HG02938 (cell line): ENCODE measurements around the gene LRRC59.
"Not testable (repeated sequence)": the region's sequence is repeated elsewhere in the genome, so short reads cannot be mapped to it uniquely, and the experiment has no call there.

ENCODE experiments used
- ATAC-seq: cut with Tn5 transposase; IDR thresholded peaks from one replicate; pipeline ENCODE4 v1.9.1; 2021; ENCODE audit warnings: mild to moderate bottlenecking, moderate library complexity; ENCODE audit not compliant: unreplicated experiment

The LRRC59 gene

DNA sequence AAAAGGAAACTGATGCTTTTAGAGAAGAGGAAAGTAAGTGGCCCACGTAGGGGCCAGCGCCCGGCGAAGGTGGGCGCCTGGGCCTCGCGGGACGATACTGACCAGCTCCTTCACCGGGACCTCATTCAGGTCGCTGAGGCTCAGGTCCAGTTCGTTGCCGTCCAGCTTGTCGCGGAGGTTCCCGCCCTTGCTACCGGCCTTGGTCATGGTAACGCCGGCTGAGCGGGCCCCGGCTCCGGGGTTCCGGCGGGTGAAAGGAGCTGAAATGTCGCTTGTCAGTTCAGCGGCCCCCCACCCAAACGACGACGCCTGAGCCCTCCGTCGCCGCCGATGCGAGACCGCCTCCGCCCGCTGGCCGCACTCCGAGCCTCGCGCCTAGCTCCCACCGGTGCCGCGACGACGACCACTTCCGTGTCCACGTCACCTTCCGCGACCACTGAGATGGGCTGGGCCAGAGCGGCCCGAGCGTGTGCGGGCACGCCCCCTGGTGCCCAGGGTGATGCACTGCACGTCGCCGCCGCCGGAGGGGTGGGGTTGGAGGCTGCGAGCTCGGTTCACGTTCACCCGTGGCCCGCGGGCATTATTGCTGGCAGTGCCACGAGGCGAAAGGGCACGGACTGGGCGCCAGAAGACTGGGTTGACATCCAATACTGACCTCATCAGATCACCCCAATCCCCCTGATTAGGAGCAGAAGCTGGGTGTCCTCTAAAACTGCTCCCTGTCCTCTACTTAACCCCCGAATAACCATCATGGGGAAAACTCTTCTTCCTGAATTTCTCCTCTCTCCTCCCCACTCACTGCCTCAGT, at the start of gene LRRC59:
Gene LRRC59 (minus strand): TSS at position 413 of the 808 bp plus-strand sequence. CDS start 206 bp downstream, at position 207.
- peak; percentile 86 for ATAC-seq

DNA sequence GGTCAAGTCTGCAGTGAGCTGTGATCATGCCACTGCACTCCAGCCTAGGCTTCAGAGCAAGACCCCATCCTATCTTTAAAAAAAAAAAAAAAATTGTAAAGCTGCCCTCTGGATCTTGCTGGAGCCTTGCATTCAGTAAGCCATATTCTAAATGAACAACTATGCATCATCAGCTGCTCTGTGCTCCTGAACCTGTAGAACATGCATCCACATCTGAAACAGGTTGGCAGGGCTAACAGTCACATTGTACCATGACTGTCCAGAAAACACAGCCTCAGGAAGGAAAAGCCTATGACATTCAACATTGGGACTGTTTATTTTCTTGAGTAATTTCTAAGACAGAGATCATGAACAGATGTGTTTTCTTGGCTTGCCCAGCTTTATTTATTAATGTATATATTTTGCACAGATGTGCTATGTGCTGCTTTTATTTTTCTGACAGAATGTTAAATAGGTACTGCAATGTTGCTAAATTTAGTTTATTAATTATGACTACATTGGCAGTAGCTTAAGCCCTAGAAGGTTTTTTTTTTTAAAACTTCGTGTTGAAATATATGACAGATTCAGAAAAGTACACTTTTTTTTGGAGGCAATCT, 48.5 kb upstream of the LRRC59 start:
- no peak for ATAC-seq

DNA sequence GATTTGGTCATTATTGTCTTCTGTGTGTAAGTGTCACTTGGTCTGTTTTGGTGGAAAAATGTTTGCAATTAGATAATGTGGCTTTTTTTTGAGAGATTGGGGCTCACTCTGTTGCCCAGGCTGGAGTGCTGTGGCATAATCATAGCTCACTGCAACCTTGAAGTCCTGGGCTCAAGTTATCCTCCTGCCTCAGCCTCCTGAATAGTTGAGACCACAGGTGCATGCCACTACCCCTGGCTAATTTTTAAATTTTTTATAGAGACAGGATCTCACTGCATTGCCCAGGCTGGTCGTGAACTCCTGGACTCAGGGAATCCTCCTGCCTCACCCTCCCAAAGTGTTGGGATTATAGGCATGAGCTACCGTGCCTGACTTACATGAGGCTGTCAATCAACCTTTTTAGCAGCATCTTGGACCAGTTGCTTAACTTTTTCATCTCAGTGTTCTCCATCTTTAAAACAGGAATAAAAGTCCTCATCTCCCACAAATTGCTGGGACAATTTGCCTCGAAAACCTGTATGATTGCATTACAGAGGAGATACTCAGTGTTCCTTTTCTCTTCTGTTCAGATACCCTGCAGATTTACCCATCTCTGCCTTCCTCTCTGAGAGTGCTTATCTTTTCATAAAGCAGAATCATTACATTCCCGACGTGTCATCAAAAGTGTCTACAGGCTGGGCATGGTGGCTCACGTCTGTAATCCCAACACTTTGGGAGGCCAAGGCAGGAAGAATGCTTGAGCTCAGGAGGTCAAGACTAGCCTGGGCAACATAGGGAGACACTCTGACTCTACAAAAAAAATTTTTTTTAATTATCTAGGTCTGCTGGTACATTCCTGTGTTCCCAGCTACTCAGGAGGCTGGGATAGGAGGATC, 47.8 kb upstream of the LRRC59 start:
- ATAC-seq = no peak

GRCh38 chr17:50443505-50443974, 46.2 kb upstream of the LRRC59 start:
- ATAC-seq = no peak

- no peak for ATAC-seq
Observed at GRCh38 chr17:50440838-50441829, 43.8 kb upstream of the LRRC59 start.

DNA sequence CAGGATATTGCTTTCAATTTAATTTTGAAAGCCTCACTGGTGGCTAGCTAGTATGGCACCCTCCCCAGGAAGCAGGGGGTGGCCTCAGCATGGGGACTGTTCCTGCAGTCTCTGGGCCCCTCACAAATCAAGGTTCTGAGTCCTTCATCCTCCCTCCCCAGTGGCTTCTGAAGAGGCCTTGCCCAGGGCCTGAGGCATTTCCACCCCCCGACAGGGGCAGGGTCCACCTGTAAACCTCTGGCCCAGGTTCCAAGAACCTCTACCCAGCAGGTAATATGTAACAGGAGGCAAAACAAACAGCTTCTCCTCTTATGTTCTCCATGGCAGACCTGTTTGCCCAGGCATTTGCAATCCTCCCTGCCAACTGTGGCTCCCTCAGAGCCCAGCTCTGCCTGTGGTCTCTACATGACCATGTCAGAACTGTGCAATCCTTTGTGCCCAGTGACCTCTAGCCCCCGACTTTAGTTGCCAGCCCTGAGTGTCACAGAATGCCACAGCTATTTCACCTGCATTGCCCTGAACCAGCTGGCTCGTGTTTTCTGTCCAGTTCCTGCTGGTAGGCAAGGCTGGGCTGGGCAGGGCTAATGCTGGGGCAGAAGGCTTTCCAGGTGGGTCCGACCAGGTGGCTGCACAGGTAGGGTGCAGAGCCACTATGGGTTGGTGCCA, 43.0 kb upstream of the LRRC59 start:
- no peak for ATAC-seq

DNA sequence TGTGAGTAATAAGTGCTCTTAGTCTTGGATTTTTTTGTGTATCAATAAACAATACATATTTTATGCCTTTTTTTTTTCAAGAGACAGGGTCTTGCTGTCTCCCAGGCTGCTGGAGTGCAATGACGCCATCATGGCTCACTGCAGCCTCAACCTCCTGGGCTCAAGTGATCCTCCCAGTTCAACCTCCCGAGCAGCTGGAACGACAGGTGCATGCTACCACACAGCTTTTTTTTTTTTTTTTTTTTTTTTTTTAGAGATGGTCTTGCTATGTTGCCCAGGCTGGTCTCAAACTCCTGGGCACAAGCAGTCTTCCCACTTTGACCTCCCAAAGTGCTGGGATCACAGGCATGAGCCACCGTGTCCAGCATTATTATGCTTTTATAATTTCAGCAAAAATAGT, 41.7 kb upstream of the LRRC59 start:
- no peak for ATAC-seq

- no peak for ATAC-seq
Observed at GRCh38 chr17:50437409-50437808, 40.1 kb upstream of the LRRC59 start.

DNA sequence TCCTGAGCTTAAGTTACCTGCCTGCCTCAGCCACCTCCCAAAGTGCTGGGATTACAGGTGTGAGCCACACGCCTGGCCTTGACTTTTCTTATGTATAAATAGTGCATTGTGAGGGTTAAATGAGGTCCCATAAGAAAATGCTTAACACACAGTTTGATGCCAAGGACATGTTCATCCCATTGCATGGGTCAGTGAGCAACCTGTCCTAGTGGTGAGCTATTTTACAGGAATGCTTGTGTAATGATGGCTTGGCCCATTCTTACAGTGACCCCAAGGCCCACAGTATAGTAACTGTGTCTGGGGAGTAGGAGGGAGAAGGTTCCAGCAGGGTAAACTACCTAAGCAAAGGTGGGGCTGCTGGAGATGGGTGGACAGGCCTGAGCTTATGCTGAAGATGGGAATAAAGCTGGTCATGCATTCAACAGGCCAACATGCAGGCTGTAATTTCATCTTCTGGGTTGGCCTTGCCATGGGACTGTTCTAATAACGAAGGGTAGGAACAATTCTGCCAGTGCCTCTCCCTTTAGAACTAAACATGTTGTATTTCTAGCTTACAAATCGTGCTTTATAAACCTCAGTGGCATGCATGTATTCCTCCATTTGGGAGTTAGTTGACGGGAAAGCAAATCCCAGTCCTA, 34.9 kb upstream of the LRRC59 start:
- ATAC-seq = no peak

DNA sequence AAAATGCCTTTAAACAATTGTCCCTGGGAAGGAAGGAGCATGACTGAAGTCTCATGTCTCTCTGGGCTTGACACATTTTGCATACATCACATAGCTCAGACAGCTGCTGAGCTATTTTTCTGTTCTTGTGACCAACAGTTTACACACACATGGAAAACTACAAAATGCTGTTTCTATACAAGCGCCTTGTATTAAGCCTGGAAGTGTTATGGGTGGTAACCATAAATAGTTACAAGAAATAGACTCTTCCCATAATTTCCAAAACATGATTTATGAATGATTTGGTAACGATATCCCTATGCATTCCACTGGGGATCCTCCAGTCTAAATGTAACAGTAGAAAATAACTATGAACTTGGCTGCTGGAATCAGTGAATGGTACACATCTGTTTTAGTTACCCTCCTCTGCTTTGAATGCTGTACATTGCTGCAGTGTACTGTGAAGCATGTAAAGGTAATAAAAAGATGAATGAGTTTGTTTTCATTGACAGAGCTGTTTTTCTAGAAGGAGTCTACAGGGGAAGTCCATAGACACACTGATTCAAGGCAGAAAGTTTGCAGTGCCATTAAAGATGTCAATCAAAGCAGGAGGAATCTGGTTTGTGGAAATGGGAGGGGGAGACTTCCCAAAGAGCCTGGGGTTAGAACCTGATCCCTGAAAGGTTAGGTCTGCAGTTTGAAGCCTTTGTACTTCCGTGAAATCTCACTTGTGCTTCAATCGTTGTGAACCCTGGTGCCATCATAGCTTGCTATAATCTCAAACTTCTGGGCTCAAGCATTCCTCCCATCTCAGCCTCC, 33.7 kb upstream of the LRRC59 start:
- ATAC-seq = no peak

DNA sequence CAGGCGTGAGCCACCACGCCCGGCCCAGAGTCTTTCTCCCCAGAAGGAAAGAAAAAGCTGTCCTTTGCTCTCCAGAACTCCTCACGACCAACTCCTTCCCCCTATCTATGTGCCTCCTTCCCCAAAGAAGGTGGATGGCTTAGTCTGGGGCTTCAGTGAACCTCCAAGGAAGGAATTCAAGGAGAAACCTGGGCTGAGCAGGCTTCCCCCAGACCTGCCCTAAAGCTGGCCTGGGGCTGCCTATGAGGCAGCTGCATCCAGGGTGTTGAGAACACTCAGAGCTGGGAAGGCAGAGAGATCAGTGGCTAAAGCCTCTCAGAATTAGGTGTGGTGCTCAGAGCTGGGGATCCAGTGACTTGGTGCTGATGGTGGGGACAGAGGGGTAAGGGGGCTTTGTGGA, 32.5 kb upstream of the LRRC59 start:
- no peak for ATAC-seq

GRCh38 chr17:50428831-50429424, 31.6 kb upstream of the LRRC59 start:
- no peak for ATAC-seq

- not testable (repeated sequence) for ATAC-seq
Observed at GRCh38 chr17:50428126-50428525, 30.8 kb upstream of the LRRC59 start.

GRCh38 chr17:50426814-50427787, 29.8 kb upstream of the LRRC59 start:
- ATAC-seq = peak; percentile 40

DNA sequence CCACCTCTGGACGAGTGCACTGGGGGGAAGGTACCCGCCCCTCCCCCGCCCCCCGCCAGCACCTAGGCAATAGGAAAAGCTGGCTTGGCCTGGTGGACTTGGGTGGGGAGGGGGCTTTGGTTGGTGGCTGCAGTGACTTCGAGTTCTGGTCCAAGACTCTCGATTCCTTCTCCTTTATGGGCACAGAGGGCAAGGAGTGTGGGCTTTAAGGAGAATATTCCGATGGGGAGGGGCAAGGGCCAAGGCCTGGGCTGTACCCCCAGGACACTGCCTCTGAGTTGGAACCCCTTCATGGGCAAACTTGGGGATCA, 29.1 kb upstream of the LRRC59 start:
- no peak for ATAC-seq

DNA sequence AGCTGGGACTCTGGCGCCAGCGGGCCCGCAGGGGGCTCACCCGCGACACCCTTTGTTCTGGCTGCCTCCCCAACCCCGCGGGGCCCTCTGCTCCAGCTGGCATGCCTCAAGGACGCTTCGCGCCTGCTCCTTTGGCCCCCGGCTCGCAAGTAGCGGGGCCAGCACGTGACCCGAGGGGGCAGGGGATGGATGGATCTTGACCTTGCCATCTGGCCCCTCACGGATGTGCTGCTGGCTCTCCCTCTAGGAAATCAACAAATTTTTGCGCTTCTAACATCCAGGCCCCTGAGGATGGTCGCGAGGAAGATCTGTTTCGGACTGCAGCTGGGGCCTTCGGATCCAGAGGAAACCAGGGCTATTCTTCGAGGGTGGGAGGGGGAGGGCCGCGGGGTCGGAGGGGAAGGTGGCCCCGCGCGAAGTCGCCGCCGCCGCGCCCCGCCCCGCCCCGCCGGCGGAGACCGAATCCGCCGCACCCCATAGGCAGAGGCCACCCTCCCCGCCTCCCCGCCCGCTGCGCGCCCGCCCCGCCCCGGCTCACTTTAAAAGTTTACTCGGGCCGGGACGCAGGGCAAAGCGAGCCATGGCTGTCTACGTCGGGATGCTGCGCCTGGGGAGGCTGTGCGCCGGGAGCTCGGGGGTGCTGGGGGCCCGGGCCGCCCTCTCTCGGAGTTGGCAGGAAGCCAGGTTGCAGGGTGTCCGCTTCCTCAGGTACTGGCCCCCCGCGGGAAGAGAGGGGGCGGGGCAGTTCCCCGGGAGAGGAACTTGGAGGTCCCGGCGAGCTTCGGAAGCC, 28.6 kb upstream of the LRRC59 start, which contains the start of gene ACSF2:
Gene ACSF2 (plus strand): TSS at position 537 of the 790 bp plus-strand sequence. CDS start 44 bp downstream, at position 581.
- ATAC-seq = no peak
